HepG2 (cell line): Measurements from ENCODE around the gene CHD2. TPM values are rescaled to one million over a fixed set of nuclear protein-coding genes. Genes with fewer than 3 reads are reported as not detected.
A peak's percentile ranks its signal among the peaks of the same experiment; 100 is the strongest.

Experiments used
- CBX5 ChIP-seq: sonication (generic); formaldehyde crosslinking; IDR thresholded peaks from 2 replicates; pipeline ENCODE4 v1.4.0; 2020; ENCODE audit warnings: missing genetic modification reagents, borderline replicate concordance
- FIP1L1 ChIP-seq: fragments of 200-400 bp; formaldehyde crosslinking; IDR thresholded peaks from 2 replicates; pipeline ENCODE4 v1.6.1; 2018; ENCODE audit warnings: low read depth, mild to moderate bottlenecking, low read length, moderate library complexity, borderline replicate concordance; ENCODE audit not compliant: insufficient read depth
- GLI4 ChIP-seq: sonication (generic); formaldehyde crosslinking; IDR thresholded peaks from 2 replicates; pipeline ENCODE4 v1.5.1; 2020; ENCODE audit warnings: missing genetic modification reagents, mild to moderate bottlenecking, moderate library complexity, borderline replicate concordance
- HINFP ChIP-seq: sonication (generic); formaldehyde crosslinking; IDR thresholded peaks from 2 replicates; pipeline ENCODE4 v1.4.0; 2020; ENCODE audit warnings: low read depth, mild to moderate bottlenecking, missing genetic modification reagents
- HMGXB4 ChIP-seq, 2 experiments: sonication (generic) in 1 of 2; formaldehyde crosslinking in 1 of 2; IDR thresholded peaks; 2 replicates each; pipeline versions ENCODE4 v1.4.0 to v1.6.1; 2018 to 2020; ENCODE audit warnings: missing genetic modification reagents in 2 of 2, borderline replicate concordance in 1 of 2, low read depth in 1 of 2, mild to moderate bottlenecking in 1 of 2, missing biosample characterization in 1 of 2
- HOXA7 ChIP-seq: sonication (generic); formaldehyde crosslinking; IDR thresholded peaks from 2 replicates; pipeline ENCODE4 v1.8.1; 2022; ENCODE audit warnings: mild to moderate bottlenecking, missing genetic modification reagents, moderate library complexity
- IRF2 ChIP-seq: IDR thresholded peaks from 2 replicates; pipeline ENCODE4 v1.6.1; 2018; ENCODE audit warnings: missing genetic modification reagents, missing compliant biosample characterization
- PRDM15 ChIP-seq: sonication (generic); formaldehyde crosslinking; IDR thresholded peaks from 2 replicates; pipeline ENCODE4 v1.4.0; 2020; ENCODE audit warnings: missing genetic modification reagents
- SKI ChIP-seq: fragments of 450-650 bp; IDR thresholded peaks from one replicate; pipeline ENCODE4 v1.6.1; 2018; ENCODE audit warnings: mild to moderate bottlenecking; ENCODE audit not compliant: partially characterized antibody
- TGIF2 ChIP-seq: IDR thresholded peaks from 2 replicates; pipeline ENCODE4 v1.6.1; 2016; ENCODE audit warnings: control low read depth, missing compliant biosample characterization
- ZEB1 ChIP-seq: IDR thresholded peaks from 2 replicates; pipeline ENCODE4 v1.6.1; 2012; ENCODE audit warnings: mild to moderate bottlenecking, low read depth, inconsistent platforms; ENCODE audit not compliant: insufficient replicate concordance
- ZFP62 ChIP-seq: sonication (generic); formaldehyde crosslinking; IDR thresholded peaks from 2 replicates; pipeline ENCODE4 v1.4.0; 2020; ENCODE audit warnings: missing genetic modification reagents
- ZNF432 ChIP-seq: sonication (generic); formaldehyde crosslinking; IDR thresholded peaks from 2 replicates; pipeline ENCODE4 v1.5.0; 2020; ENCODE audit warnings: missing genetic modification reagents, mild to moderate bottlenecking, borderline replicate concordance
- polyA plus RNA-seq, 8 experiments: library from polyadenylated mRNA; depleted of rRNA in 3 of 8; stranded (reverse) in 7 of 8; unstranded in 1 of 8; fragments of >200 nt; fragmentation: Illumina TruSeq in 4 of 8; extraction: Trizol in 4 of 8; gene quantifications; 2 replicates each; pipeline versions ENCODE4 v1.2.1 to v1.2.3, GENCODE V29; 2011 to 2016; ENCODE audit warnings: low read depth in 4 of 8, missing spikeins in 1 of 8, mixed read lengths in 1 of 8; ENCODE audit not compliant: insufficient read depth in 1 of 8
- total RNA-seq, 5 experiments: library from RNA; depleted of rRNA; stranded (reverse); fragments of >200 nt; fragmentation: Illumina TruSeq; extraction: Trizol; gene quantifications; 2 replicates each; pipeline ENCODE4 v1.2.3, GENCODE V29; 2016; ENCODE audit warnings: low read depth in 1 of 5

The CHD2 gene
- total and polyA plus RNA-seq, 2 of the 13 experiments (the other 11 are each of a cell fraction or from before 2014, with no cell fraction given), result 54.0 to 54.1 TPM

GRCh38 chr15:92881802-92882696 lies 18.1 kb upstream of the CHD2 start (continued):
- TF ChIP-seq ZNF432 (CRISPR knock-in tag) (no peak), SKI (no peak), ZEB1 (peak; percentile 30), GLI4 (CRISPR knock-in tag) (no peak), FIP1L1 (no peak), HMGXB4 (CRISPR knock-in tag; IDR thresholded peaks at IDR 0.05; ENCODE audit: borderline replicate concordance in 1 of 2, low read depth in 1 of 2) (no peak; a peak in 1 of 4 replicates), ZFP62 (CRISPR knock-in tag) (no peak), IRF2 (CRISPR knock-in tag) (no peak), PRDM15 (CRISPR knock-in tag) (no peak), TGIF2 (CRISPR knock-in tag) (peak; percentile 69), HOXA7 (CRISPR knock-in tag) (no peak), CBX5 (CRISPR knock-in tag) (0 out of 2 replicates have a peak, but pooled peaks have one; percentile 35), HINFP (CRISPR knock-in tag) (no peak)
